Measurements from ENCODE around the gene CACNA1G.

The CACNA1G gene

DNA sequence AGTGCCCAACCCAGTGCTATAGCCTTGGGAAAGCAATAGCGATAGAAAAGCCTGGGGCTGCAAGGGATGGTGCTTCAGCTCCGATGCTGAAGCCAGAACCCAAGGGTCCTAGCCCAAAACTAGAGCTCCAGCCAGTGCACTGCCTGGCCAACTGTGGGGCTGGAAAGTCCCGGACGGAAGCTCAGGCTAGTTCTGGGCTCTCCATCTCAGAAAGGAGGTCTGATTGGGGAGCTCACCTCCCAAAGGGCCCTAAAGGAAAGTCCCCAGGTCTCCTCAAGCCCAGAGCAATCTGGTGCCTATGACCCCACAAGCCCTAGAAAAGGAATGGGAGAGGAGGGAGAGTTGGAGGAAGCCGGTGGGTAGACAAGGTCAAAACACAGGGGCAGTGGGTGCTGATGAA is 72.1 kb downstream of the CACNA1G start:
- no peak for DNase-seq (ENCODE audit: low spot score)

DNA sequence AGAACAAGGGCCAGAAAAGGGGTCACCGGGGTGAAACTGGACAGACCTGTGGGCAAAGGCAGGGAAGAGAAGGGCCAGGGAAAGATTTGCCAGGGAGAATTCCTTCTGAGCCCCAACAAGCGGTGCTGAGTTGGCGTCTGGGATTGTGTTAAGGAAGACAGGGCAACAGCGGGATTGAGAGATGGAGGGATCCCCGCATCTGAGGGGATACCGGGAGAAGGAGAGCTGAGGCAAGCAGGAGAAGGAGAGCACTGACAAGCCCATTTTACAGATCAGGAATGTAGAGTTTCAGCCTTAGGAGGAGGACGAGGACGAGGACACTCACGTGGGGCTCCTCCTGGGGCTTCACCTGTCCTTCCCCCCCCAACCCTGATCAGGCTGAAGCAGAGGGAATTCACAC is 73.2 kb downstream of the CACNA1G start:
- no peak for DNase-seq (ENCODE audit: low spot score)

DNA sequence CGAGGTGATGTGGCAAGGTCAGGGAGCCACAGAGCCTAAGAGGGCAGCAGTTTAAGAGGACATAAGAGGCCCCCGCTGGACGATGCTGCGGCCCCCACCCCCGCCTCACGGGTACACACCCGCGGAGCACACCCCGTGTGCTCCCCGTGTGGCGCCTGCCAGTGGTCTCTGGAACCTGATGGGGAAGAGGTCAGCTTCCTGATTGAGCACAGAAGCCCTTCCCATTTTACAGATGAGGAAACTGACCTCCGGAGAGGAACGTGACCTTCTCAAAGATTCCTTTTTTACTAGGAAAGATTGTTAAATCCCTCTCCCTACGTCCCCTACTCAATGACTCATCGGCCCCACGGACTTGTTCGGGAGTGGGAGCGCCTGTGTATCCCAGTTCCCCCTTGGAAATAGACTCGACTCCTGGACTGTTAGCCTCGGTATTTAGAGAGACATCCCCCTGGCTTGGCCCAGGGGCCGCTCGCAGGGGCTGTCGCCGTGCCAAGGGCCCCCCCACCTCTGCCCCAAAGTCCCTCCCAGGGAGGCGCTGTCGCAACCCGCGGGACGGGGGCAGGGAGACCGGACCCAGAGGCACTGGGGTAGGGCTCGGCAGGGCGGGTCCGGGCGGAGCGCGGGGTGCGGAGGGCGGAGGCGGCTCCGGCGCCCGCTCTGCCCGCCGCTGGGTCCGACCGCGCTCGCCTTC is 73.9 kb downstream of the CACNA1G start, which contains the start of gene ABCC3:
Gene ABCC3, plus strand, starts transcription at position 658 of the 691 bp plus-strand sequence. CDS start 56 bp downstream, outside the sequence.
- peak; percentile 66 for DNase-seq (ENCODE audit: low spot score)

DNA sequence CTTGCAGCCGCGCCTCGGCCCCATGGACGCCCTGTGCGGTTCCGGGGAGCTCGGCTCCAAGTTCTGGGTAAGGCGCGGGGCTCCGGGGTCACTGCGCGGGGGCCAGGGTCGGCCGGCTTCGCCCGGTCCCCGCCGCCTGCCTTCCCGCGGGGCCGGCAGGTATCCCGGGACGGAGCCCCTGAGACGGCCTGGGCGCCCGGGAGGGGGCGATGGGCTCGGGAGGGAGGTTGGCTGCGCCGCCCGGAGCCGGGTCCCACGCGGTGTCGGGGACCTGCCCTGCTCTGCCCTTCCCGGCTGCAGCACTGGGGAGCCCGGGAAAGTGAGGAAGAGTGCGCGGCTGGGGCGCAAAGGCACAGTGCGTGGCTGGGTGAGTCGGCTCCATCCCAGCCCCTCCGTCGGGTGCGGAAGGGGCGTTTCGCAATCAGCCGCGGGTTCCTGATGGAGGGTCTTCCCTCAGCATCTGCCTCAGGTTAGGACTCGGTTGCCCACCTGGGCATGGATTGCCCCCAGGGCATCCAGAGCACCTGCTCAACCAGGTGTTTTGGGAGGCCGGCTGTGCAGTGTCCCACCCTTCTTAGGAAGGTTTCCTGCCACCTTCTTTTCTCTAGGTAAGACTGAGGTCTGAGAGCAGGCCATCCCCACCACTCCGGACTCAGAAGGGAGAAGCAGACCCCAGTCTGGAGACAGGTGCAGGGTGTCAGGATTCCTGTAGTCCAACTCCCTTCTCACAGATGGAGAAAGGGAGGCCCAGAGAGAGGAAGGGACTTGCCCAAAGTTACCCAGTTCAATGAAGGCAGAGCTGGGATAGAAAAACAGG is 74.6 kb downstream of the CACNA1G start:
- DNase-seq (ENCODE audit: low spot score), result no peak

DNA sequence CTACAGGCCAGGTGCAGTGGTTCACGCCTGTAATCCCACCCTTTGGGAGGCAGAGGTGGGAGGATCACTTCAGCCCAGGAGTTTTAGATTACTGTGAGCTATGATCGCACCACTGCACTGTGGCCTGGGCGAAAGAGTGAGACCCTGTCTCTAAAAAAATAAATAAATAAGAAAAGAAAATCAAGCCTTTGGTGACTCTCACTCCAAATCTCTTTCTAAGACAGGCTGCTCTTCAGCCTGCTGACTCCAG is 75.1 kb downstream of the CACNA1G start:
- DNase-seq (ENCODE audit: low spot score), result no peak

DNA sequence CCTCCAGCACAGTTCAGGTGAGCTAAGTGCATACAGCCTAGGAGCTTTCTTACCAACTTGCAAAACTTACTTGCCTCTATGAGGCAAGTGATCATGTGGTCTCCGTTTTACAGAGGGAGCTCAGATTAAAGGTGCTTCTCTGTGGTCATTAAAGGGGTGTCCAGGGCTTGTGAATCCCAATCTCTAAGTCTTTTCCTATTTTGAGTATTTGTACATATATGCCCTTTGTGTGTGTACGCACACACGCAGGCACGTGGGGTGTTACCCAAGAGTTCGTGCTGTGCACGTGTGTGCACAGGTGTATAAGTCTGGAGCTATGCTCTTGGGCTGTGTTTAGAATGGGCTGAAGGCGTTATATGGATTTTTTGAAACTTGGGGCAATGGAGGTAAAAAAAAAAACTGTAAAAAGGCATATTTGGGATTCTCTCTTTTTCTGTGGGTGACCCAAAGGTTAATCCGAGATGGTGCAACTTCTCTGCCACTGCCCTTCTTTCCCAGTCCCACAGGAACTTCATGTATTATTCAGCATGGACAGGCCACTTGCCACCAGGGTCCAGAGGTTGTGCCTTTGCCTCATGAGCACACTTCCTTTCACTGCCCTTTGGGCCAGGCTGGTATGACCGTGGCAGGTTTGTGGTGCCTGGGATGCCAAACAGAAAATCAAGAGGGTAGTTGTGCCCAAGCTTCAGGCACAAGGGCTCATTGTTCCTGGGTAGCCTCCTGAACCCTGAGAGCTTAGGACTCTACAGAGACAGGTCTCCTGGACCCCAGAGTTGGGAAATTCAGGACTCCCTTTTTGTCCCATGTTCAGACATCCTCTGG is 75.7 kb downstream of the CACNA1G start:
- DNase-seq (ENCODE audit: low spot score), result no peak

DNA sequence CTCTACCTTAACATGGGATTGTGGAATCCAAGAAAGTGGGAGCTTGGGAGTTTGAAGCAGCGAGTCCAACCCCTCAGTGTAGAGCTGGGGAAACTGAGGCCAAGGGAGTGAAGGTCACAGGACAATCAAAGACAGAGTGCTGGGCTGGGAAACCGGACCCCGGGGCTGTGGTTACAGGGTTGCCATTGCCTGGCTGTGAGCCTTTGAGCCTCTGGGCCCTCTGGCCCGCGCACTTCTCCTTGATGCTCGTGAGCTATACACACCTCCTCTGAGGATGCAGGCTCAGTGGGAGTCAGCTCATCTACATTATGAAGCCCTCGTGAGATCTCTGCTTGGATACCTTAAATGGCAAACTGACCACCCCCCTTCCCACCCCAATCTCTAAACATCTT is 76.3 kb downstream of the CACNA1G start:
- no peak for DNase-seq (ENCODE audit: low spot score)

DNA sequence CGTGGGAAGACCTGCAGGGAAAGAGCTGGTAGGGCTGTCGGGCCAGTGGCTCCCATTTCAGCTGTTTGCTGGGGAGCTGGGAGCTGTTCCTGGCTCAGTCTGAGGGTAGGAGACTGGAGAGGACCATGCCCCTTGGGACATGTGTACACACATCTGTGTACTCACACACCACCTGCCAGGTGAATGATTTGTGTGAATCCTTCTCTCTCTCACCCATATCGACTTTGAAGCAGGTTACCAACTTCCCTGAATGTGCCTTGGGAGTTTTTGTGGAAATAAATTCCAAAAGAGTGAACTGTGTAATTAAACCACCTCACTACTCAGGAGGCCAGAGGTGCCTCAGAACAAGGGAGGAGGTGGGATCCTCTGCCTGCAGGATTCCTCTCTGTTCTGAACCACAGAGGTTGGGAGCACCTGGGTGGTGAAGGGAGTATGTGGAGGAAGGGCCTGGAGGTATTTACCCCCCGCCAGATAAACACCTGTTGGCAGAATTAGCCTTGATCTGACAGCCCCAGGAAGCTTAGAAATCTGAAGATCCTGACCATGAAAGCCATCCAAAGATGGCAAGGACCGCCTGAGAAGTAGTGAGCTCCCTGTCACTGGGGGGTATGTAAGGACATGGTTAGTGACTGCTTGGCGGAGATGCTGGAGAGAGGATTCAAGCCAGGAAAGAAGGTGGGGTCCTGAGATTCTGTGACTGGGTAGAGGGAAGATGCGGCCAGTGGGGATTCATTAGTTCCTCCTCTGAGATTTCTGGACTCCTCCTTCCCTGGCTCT is 77.5 kb downstream of the CACNA1G start:
- DNase-seq (ENCODE audit: low spot score), result no peak

DNA sequence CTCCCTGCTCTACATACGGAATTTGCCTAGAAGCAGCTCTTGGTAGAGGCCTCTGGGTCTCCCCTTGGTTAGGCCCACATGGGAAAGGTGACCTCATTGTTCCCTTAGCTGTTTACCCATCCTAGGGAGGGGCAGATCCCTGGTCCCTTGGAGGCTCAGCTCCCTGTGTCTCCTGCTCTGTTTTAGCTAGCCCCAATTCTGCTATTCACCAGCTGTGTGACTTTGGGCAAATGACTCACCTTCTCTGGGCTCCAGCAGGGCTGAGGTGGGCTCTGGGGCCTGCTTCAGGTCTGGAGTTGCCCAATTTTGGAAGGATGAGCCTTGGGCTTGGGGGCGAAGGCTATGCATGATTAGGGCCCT is 78.1 kb downstream of the CACNA1G start:
- DNase-seq (ENCODE audit: low spot score), result peak; percentile 70

DNA sequence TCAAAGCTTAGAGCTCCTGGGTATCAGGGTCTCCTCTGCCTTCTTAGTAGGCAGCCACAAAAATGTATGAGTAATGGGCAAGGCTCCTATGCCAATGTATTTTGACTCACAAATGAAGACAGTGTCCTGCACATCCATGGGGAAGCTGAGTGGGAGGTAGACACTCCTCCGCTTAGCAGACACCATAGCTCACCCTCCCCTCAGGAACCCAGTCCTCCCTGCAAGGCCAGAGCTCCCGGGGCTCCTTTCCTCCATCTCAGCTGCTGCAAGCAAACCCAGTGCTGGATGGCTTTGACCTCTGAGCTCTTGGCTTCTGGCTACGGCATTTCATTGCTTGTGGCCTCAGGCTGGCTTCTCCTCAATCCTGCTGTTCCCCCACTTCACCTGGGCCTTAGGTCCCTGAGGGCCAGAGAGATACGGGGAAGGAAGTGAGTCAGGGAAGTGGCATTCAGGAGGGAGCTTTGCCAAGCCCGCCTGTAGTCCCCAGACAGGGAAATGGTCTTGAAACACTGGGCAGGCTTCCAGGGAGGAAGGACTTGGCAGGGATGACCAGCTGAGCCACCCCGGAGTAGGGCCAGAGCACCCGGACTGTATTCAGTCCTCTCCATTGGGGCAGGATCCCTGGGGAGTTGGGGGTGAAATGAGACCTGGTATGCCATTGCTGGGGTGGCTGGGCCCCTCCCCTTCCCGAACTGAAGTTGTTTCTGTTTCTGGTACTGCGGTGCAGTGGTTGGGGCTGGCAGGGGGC is 78.6 kb downstream of the CACNA1G start:
- DNase-seq (ENCODE audit: low spot score), result peak; percentile 94

DNA sequence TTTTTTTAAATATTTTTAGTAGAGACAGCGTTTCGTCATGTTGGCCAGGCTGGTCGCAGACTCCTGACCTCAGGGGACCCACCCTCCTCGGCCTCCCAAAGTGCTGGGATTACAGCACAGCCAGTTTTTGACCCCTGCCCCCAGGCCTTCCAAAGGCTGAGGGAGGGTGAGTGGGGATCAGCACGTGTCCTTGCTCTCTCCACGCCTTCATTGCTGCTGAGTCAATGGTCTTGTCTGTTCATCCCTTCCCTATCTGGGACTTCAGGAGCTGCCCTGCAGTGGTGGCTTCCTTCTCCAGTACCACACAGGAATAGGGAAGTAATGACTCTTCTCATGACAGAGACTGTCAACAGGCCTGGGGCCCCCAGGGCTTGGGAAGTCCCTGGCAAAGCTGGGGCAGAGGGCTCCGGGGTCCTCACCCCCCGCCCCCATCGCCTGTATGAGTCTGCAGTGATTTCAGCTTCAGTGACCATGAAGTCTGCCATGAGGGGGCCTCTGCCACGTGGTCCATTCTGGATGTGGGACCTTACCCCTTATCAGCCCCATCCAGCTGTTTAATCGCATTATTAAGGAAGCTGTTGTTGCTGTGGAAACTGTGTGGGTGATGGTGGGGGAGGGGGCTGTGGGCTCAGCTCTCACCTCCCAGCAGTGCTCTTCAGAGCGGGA is 80.3 kb downstream of the CACNA1G start:
- DNase-seq (ENCODE audit: low spot score), result no peak

DNA sequence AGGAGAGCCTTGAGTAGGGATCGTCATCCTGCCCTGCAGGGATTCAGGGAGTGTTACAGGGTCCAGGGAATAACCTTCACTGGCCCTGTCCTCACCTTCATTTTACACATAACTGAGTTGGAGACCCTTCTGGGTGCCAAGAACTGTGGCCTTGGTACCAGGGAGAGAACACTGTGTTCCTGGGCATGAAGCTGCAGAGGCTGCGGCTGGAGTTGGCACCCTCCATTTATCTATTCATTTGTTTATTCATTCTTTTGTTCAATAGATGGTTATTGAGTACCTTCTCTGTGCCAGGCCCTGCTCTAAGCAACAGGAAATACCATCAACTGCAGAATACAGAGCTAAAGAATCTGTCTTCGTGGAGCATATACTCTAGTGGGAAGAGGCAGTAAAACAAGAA is 80.8 kb downstream of the CACNA1G start:
- no peak for DNase-seq (ENCODE audit: low spot score)

DNA sequence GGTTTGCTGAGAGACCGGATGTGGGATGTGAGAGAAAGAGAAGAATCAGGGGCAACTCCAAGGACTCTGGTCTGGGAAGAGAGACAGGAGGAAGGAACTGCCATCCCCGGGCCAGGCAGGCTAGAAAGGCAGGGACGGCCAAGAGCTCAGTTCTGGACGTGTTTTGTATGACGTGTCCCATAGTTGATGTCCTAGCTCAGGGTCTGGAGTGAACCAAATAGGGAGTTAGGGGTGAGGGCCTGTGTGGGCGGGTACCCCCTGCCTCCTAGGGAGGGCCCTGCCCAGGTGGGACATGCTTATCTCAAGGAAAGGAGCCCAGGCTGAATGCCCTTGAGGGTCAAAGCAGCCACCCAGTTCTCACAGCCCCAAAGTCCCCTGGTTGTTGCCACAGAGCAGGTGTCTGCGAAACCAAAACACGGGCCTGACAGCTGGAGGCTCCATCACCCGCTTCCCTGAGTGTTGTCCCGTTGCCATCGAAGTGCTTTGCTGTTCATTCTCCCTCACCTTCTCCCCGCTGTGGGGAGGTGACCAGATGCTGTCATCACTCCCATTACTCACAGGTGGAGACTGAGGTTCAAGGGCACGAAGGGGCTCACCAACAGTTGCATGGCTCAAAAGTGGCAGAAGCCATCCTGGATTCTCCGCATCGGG is 81.7 kb downstream of the CACNA1G start:
- DNase-seq (ENCODE audit: low spot score), result no peak

DNA sequence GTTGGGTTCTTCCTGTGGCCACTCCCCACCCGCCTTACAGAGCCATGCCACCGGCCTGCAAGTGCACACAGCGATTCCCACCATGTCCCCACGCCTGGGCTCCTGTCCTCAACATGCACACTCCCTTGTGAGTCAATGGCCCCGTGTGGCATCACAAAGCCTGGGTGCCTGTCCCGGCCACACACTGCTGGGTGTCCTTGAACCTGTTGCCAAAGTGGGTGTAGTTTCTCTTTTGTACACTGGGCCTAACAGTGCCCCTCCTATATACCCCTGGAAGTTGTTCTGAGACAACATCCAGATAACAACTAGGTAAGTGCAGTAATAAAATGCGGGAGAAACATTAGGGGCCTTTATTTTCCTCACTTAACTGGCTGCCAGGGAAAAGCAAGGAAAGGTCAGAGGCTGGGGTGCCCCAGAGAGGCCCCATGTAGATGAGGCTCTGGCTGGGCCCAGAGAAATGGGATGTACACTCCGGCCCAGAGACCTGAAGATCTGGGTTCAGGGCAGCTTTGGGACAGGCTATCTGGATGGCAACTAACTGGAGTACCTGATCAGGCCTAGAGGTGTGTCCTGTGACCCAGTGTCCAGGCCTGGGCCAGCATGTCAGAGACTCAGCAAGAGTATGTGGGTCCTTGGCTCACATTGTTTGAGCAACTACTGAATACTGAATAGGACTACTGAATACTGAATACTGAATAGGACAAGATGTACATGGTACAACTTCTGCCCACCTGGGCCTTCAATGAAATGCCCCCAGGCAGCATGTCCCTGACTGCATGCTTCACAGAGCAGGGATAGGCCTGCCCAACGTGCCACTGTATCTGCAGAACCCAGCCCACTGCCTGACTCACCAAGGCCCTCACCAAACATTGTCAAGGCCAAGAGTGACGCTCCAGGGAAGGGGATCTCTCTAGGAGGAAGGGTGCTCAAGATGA is 82.5 kb downstream of the CACNA1G start:
- DNase-seq (ENCODE audit: low spot score), result no peak

DNA sequence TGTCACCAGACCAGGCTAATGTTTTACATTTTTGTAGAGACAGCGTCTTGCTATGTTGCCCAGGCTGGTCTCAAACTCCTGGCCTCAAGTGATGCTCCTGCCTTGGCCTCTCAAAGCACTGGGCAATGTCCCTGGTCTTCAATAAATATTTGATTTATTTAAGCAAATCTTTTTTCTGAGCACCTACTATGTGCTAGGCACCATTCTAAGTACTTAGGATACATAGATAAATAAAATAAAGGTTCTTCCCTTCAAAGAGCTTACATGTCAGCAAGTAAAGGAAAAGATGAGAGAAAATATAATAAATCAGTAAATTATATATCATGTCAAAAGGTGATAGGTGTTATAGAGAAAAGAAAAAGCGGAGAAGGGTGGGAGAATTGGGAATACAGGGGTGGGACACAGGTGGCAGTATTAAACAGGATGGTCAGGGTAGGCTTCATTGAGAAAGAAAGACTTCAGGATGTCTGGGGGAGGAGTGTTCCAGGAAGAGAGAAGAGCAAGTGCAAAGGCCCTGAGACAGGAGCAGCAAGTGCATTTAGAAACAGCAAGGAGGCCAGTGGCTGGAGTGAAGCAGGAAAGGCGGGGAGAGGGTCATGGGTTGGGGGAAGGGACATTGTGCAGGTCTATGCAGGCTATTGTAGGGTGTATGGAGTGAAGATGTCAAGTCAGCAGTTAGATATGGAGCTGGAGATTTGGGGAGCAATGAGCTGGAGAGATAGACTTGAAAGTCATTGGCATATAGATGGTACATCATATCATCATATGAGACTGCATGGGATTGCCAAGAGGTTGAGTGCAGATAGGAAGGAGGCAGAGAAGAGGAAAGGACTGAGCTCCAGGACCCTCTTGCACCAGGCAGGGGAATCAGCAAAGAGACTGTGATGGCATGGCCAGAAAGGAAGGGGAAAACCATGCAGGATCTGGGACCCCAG is 85.5 kb downstream of the CACNA1G start:
- no peak for DNase-seq (ENCODE audit: low spot score)

DNA sequence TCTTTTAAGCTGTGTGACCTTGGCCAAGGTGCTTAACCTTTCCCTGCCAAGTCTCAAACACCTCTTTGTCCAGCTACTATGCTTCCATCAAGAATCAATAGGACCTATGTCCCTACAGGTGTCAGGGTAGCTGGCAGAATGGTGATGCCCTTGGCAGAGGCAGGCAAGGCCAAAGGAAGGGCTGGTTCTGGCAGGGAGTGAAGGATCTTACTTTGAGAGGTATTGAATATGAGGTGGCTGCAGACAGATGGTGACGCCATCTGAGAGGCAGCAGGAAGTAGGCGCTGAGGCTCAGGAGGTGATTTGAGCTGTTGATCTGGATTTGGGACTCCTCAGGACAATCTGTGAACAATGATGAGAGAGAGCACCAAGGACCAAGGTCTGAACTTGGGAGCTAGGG is 86.7 kb downstream of the CACNA1G start:
- no peak for DNase-seq (ENCODE audit: low spot score)

DNA sequence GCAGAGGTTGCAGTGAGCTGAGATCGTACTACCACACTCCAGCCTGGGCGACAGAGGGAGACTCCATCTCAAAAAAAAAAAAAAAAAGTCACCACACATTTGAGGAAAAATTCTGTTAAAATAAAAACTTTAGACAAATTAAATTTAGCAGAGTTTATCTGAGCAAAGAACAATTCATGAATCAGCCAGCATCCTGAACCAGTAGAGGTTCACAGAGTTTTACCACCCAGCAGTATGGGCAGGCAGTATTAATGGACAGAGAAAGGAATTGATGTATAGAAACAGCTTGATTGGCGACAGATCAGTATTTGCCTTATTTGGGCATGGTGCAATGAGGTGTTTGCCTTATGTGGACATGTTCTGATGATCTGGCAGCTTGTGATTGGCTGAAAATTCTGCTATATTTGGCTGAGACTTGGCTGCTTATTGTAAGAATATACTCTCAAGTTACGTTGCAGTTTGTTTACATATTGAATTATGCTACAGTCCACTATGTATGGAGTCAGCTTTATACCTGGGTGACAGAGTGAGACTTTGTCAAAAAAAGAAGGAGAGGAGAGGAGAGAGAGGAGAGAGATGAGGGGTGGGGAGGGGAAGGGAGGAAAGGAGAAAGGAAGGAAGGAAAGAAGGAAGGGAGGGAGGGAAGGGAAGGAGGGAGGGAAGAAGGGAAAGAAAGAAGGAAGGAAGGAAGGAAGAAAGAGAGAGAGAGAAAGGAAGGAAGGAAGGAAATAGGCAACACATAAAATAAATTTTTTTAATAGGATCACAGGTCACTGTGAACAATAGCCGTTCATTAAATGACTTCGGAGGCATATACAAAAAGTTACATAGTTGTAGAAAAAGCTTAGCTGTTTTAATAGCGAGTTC is 88.8 kb downstream of the CACNA1G start:
- no peak for DNase-seq (ENCODE audit: low spot score)
